Sigmoid colon (tissue), 7 donors: ENCODE data around the gene ZNF71. TPM values are rescaled to one million over a fixed set of nuclear protein-coding genes. Genes with fewer than 3 reads are reported as not detected.

Experiments used
- DNase-seq: peaks from one replicate; pipeline ENCODE4 v3.0.0-alpha.2; 2019
- H3K27ac ChIP-seq, 4 donors: fragments of 200-600 bp; sonication (generic); one replicate each; pipeline ENCODE4 v1.5.1; 2016 to 2019; ENCODE audit warnings: mild to moderate bottlenecking in 1 of 4
- H3K27me3 ChIP-seq, 3 donors: fragments of 200-600 bp; sonication (generic); one replicate each; pipeline ENCODE4 v1.5.1; 2019; ENCODE audit warnings: mild to moderate bottlenecking in 1 of 3
- H3K36me3 ChIP-seq, 4 donors: fragments of 200-600 bp; sonication (generic); one replicate each; pipeline ENCODE4 v1.5.1; 2016 to 2019
- H3K4me1 ChIP-seq, 4 donors: fragments of 200-600 bp; sonication (generic); one replicate each; pipeline ENCODE4 v1.5.1; 2017 to 2019
- H3K4me3 ChIP-seq, 4 donors: fragments of 200-600 bp; sonication (generic); one replicate each; pipeline ENCODE4 v1.5.1; 2017 to 2019; ENCODE audit warnings: mild to moderate bottlenecking in 2 of 4, moderate library complexity in 1 of 4
- H3K9me3 ChIP-seq, 4 donors: fragments of 200-600 bp in 3 of 4; sonication (generic) in 3 of 4; one replicate each; pipeline versions ENCODE4 v1.5.1 to v1.6.1; 2013 to 2019
- EP300 ChIP-seq, 4 donors: sonication (generic); formaldehyde crosslinking; IDR thresholded peaks; one replicate each; pipeline ENCODE4 v1.6.1; 2017; ENCODE audit warnings: antibody characterized with exemption in 4 of 4
- POLR2A ChIP-seq, 2 donors: fragments of 450-650 bp; IDR thresholded peaks; one replicate each; pipeline ENCODE4 v1.6.1; 2016; ENCODE audit warnings: antibody characterized with exemption in 2 of 2, mild to moderate bottlenecking in 2 of 2, moderate library complexity in 2 of 2
- POLR2AphosphoS5 ChIP-seq, 4 donors: sonication (generic); formaldehyde crosslinking; IDR thresholded peaks; one replicate each; pipeline ENCODE4 v1.6.1; 2017; ENCODE audit warnings: antibody characterized with exemption in 4 of 4
- WGBS, 2 donors: extraction: QIAGEN DNeasy Blood & Tissue Kit; methylation state at CpG; one replicate each; pipeline ENCODE4 v1.1.7; 2013; 5-methylcytosine and 5-hydroxymethylcytosine counted together
- intact Hi-C: fragments of 100-400 bp; cut with DNase I; formaldehyde crosslinking; loops from one replicate; pipeline ENCODE4 v1.15.1; 2023
- polyA plus RNA-seq, 3 donors: library from polyadenylated mRNA; stranded (reverse); fragments of 200-250 nt; gene quantifications; one replicate each; pipeline ENCODE4 v1.2.3, GENCODE V29; 2013
- total RNA-seq, 4 donors: library from RNA; depleted of rRNA; stranded (reverse); fragments of >200 nt; gene quantifications; one replicate each; pipeline ENCODE4 v1.1.0, GENCODE V29; 2016
- TF ChIP-seq, protein P1 (sequence below), 4 experiments: fragments of 450-650 bp in 3 of 4; fragments of 200-600 bp in 1 of 4; IDR thresholded peaks; one replicate each; pipeline ENCODE4 v1.5.1; 2016 to 2019; ENCODE audit warnings: antibody characterized with exemption in 4 of 4, mild to moderate bottlenecking in 3 of 4, moderate library complexity in 2 of 4
- donor health status: healthy with polysubstance abuse.
- donor health status: Bipolar disorder and iron deficiency.
- donor health status: healthy.

The ZNF71 gene
- total and polyA plus RNA-seq, 7 donors = 0.60 to 18.0 (median 10.4) TPM

DNA sequence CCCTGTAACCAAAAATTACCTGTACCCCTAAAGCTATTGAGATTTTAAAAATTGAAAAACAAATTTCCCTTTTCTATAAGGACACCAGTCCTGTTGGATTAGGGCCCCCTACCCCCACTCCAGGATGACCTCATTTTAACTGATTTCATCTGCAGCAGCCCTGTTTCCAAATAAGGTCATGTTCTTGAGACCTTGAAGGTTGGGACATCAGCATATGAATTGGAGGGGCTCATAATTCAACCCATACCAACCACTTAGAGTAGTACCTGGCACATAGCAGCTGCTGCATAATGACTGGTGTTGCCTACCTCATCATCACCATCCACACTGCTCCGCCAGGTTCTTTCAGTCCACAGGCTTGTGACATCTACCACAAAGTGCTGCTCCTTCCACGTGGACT is 17.6 kb downstream of the ZNF71 start:
- peaks cover 0 to 59% (median under 1%) of the 10 kb centered on the region in 4 donors for H3K9me3 ChIP-seq
- H3K36me3 ChIP-seq = peaks cover 0 to 11% (median 3%) of the 10 kb centered on the region in 4 donors
- intact Hi-C loops = no loop called here
- H3K27me3 ChIP-seq = no peaks in the 10 kb centered on the region
- H3K4me1 ChIP-seq = no peaks in the 10 kb centered on the region
- no peak overlapping the region for H3K4me3 ChIP-seq
- DNase-seq = no peak
- 90 to 97% methylated on average over 2 of the region's 2 CpGs for WGBS, 2 donors
- TF ChIP-seq POLR2A (IDR thresholded peaks at IDR 0.05) = no peak
- TF ChIP-seq, protein P1, sequence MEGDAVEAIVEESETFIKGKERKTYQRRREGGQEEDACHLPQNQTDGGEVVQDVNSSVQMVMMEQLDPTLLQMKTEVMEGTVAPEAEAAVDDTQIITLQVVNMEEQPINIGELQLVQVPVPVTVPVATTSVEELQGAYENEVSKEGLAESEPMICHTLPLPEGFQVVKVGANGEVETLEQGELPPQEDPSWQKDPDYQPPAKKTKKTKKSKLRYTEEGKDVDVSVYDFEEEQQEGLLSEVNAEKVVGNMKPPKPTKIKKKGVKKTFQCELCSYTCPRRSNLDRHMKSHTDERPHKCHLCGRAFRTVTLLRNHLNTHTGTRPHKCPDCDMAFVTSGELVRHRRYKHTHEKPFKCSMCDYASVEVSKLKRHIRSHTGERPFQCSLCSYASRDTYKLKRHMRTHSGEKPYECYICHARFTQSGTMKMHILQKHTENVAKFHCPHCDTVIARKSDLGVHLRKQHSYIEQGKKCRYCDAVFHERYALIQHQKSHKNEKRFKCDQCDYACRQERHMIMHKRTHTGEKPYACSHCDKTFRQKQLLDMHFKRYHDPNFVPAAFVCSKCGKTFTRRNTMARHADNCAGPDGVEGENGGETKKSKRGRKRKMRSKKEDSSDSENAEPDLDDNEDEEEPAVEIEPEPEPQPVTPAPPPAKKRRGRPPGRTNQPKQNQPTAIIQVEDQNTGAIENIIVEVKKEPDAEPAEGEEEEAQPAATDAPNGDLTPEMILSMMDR (IDR thresholded peaks at IDR 0.05) = no peak
- no peak for TF ChIP-seq EP300 (IDR thresholded peaks at IDR 0.05)
- TF ChIP-seq POLR2AphosphoS5 (IDR thresholded peaks at IDR 0.05) = no peak
- H3K27ac ChIP-seq = no peak overlapping the region

DNA sequence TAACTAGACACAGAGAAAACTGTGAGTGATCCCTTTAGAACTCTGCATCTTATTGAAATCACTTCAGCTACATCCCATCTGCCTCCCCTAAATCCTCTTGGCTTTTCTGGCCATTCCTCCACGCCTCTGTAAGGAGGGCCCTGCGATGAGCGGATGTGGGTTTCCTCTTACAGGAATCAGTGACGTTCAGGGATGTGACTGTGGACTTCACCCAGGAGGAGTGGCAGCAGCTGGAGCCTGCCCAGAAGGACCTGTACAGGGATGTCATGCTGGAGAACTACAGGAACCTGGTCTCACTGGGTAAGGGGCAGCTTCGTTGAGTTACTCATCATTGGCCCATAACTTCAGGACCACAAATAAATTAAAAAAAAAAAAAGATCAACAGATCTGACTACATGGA is 18.5 kb downstream of the ZNF71 start:
- Histone ChIP-seq H3K27me3 (no peaks in the 10 kb centered on the region), H3K36me3 (peaks cover 0 to 16% (median 3%) of the 10 kb centered on the region in 4 donors), H3K9me3 (peaks cover 0 to 59% (median 0%) of the 10 kb centered on the region in 4 donors), H3K27ac (no peak overlapping the region), H3K4me1 (no peaks in the 10 kb centered on the region), H3K4me3 (no peak overlapping the region)
- TF ChIP-seq EP300 (IDR thresholded peaks at IDR 0.05) (no peak), POLR2A (IDR thresholded peaks at IDR 0.05) (no peak), POLR2AphosphoS5 (IDR thresholded peaks at IDR 0.05) (no peak)
- TF ChIP-seq, protein P1 (IDR thresholded peaks at IDR 0.05) = no peak
- no peak for DNase-seq
- intact Hi-C loops = no loop called here
- 86 to 91% methylated on average over 5 of the region's 5 CpGs for WGBS, 2 donors

DNA sequence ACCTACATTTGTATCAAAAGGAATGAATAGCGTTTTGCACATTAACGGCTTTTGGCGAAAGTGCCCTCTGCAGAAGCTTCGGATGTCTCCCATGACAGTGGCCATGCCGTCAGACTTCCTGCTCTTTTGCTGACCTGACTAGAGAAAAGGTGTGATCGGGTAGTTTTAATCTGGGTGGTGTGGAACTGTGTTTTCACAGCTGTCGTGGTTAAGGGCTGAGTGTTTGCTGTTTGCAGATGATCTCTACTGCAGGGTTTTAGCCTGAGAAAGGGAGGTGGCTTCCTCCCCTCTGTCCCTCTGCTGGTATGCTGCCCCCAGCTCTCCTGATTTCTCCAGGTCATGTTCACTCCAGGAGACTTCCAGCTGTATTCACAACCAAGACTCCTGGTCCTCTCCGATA is 22.4 kb downstream of the ZNF71 start:
- Histone ChIP-seq H3K4me3 (no peak overlapping the region), H3K27ac (no peak overlapping the region), H3K27me3 (no peaks in the 10 kb centered on the region), H3K36me3 (peaks cover 13 to 35% (median 17%) of the 10 kb centered on the region in 4 donors), H3K9me3 (peaks cover 0 to 49% (median 2%) of the 10 kb centered on the region in 4 donors), H3K4me1 (no peaks in the 10 kb centered on the region)
- 94 to 97% methylated on average over 8 of the region's 8 CpGs for WGBS, 2 donors
- no peak for TF ChIP-seq EP300 (IDR thresholded peaks at IDR 0.05)
- TF ChIP-seq POLR2A (IDR thresholded peaks at IDR 0.05) = no peak
- TF ChIP-seq, protein P1 (IDR thresholded peaks at IDR 0.05) = no peak
- TF ChIP-seq POLR2AphosphoS5 (IDR thresholded peaks at IDR 0.05) = no peak
- intact Hi-C loops = no loop called here
- DNase-seq = no peak

DNA sequence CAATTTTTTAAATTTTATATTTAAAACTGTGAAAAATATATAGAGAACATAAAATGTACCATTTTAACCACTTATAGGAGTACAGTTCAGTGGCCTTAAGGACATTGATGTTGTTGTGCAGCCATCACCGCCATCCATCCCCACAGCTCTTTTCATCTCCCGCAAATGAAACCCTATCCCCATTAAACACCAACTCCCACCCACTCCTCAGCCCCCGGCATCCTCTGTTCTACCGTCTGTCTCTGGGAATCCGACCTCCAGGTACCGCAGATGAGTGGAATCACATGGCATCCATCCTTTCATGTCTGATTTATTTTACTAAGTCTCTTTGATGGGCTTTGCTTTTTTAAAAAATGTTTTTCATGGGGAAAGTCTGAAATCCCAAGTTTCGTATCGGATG is 24.0 kb downstream of the ZNF71 start:
- Histone ChIP-seq H3K27ac (no peak overlapping the region), H3K4me3 (no peak overlapping the region), H3K27me3 (no peaks in the 10 kb centered on the region), H3K36me3 (peaks cover 13 to 50% (median 19%) of the 10 kb centered on the region in 4 donors), H3K9me3 (peaks cover 0 to 52% (median 3%) of the 10 kb centered on the region in 4 donors), H3K4me1 (no peaks in the 10 kb centered on the region)
- no peak for TF ChIP-seq POLR2AphosphoS5 (IDR thresholded peaks at IDR 0.05)
- TF ChIP-seq, protein P1 (IDR thresholded peaks at IDR 0.05) = no peak
- no peak for TF ChIP-seq EP300 (IDR thresholded peaks at IDR 0.05)
- TF ChIP-seq POLR2A (IDR thresholded peaks at IDR 0.05) = no peak
- intact Hi-C loops = no loop called here
- 86 to 90% methylated on average over 8 of the region's 8 CpGs for WGBS, 2 donors
- no peak for DNase-seq

DNA sequence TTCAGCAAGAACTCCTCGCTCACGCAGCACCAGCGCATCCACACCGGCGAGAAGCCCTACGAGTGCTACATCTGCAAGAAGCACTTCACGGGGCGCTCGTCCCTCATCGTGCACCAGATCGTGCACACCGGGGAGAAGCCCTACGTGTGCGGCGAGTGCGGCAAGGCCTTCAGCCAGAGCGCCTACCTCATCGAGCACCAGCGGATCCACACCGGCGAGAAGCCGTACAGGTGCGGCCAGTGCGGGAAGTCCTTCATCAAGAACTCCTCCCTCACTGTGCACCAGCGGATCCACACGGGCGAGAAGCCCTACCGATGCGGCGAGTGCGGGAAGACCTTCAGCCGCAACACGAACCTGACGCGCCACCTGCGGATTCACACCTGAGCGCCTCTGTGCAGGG is 27.3 kb downstream of the ZNF71 start:
- Histone ChIP-seq H3K4me3 (no peak overlapping the region), H3K9me3 (peaks cover 0 to 49% (median 3%) of the 10 kb centered on the region in 4 donors), H3K27ac (no peak overlapping the region), H3K27me3 (no peaks in the 10 kb centered on the region), H3K36me3 (peaks cover 13 to 56% (median 23%) of the 10 kb centered on the region in 4 donors), H3K4me1 (no peaks in the 10 kb centered on the region)
- 95 to 96% methylated on average over 37 of the region's 37 CpGs for WGBS, 2 donors
- DNase-seq = no peak
- intact Hi-C loops = no loop called here
- no peak for TF ChIP-seq EP300 (IDR thresholded peaks at IDR 0.05)
- no peak for TF ChIP-seq POLR2A (IDR thresholded peaks at IDR 0.05)
- TF ChIP-seq POLR2AphosphoS5 (IDR thresholded peaks at IDR 0.05) = no peak
- TF ChIP-seq, protein P1 (IDR thresholded peaks at IDR 0.05) = no peak
